Measurements from ENCODE around the gene CYP8B1. TPM values are rescaled to one million over a fixed set of nuclear protein-coding genes. Genes with fewer than 3 reads are reported as not detected.
"Not testable (repeated sequence)": the region's sequence is repeated elsewhere in the genome, so short reads cannot be mapped to it uniquely, and the experiment has no call there.

The CYP8B1 gene
- polyA plus RNA-seq, 3 donors = 0.01 TPM; not detected in 2

DNA sequence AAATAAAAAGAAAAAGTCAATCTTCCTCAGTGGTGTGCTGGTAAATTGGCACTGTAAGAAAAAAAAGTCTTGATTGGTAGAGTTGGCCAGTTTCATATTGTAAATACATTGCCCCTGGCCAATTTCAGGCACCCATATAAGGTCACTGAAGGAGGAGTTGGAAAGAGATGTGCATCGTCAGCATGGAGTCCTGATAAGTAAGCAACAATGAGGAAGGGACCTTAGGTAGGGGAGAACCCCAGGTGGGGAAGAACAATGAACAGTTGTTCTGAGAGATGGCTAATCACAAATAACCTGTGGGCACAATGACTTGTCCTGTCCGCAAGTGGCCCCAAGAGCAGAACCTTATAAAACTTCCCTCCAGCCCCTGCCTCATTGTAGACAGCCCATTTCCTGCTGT lies 8.6 kb upstream of the CYP8B1 start:
- Histone ChIP-seq H3K4me3 (replicated peaks in 1 of 3; ENCODE audit: low read depth in 2 of 3, low read length in 3 of 3) (no peak overlapping the region), H3K27me3 (ENCODE audit: control insufficient read depth in 2 of 2, insufficient read depth in 2 of 2, low read length in 2 of 2) (peaks cover 0 to 10% of the 10 kb centered on the region in 2 donors), H3K79me2 (ENCODE audit: insufficient read depth, low read length) (no peaks in the 10 kb centered on the region), H3K4me2 (replicated peaks; ENCODE audit: extremely low read depth, low read length, poor library complexity, severe bottlenecking) (no peak overlapping the region), H3K9ac (ENCODE audit: insufficient read depth, low read length, poor library complexity, severe bottlenecking) (no peak overlapping the region), H2AFZ (ENCODE audit: insufficient read depth, low read depth, low read length, poor library complexity, severe bottlenecking) (no peak overlapping the region), H4K20me1 (ENCODE audit: insufficient read depth, low read length) (no peaks in the 10 kb centered on the region), H3K4me1 (ENCODE audit: control insufficient read depth in 1 of 2, insufficient read depth in 2 of 2, low read length in 2 of 2) (peaks cover 13 to 14% of the 10 kb centered on the region in 2 donors), H3K9me3 (replicated peaks in 1 of 2; ENCODE audit: control insufficient read depth in 1 of 2, insufficient read depth in 1 of 2, low read length in 2 of 2) (no peaks in the 10 kb centered on the region), H3K36me3 (replicated peaks in 1 of 2; ENCODE audit: control insufficient read depth in 1 of 2, insufficient read depth in 2 of 2, low read length in 2 of 2) (no peaks in the 10 kb centered on the region), H3K27ac (ENCODE audit: low read depth in 1 of 2, low read length in 2 of 2) (no peak overlapping the region)
- WGBS (ENCODE audit: insufficient coverage) = 43% methylated on average over 1 of the region's 2 CpGs
- intact Hi-C loops (cut with micrococcal nuclease) = loop anchor here (2.0 to 5.0 kb wide), 2 partner anchors 102 to 104 kb away; no protein-coding TSS in a partner anchor
- H3K4me3 Mint-ChIP-seq = no peak overlapping the region
- TF ChIP-seq, protein P1, sequence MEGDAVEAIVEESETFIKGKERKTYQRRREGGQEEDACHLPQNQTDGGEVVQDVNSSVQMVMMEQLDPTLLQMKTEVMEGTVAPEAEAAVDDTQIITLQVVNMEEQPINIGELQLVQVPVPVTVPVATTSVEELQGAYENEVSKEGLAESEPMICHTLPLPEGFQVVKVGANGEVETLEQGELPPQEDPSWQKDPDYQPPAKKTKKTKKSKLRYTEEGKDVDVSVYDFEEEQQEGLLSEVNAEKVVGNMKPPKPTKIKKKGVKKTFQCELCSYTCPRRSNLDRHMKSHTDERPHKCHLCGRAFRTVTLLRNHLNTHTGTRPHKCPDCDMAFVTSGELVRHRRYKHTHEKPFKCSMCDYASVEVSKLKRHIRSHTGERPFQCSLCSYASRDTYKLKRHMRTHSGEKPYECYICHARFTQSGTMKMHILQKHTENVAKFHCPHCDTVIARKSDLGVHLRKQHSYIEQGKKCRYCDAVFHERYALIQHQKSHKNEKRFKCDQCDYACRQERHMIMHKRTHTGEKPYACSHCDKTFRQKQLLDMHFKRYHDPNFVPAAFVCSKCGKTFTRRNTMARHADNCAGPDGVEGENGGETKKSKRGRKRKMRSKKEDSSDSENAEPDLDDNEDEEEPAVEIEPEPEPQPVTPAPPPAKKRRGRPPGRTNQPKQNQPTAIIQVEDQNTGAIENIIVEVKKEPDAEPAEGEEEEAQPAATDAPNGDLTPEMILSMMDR (IDR thresholded peaks at IDR 0.05) = no peak
- no peaks in the 10 kb centered on the region for H3K9me3 Mint-ChIP-seq
- no peak overlapping the region for H3K27ac Mint-ChIP-seq
- peaks cover 10% of the 10 kb centered on the region for H3K4me1 Mint-ChIP-seq
- DNase-seq = no peak
- peaks cover 6 to 11% (median 8%) of the 10 kb centered on the region in 3 donors for H3K27me3 Mint-ChIP-seq (ENCODE audit: low read depth in 3 of 3)
- peaks cover 0 to 2% of the 10 kb centered on the region in 2 donors for H3K36me3 Mint-ChIP-seq

GRCh38 chr3:42883251-42883930 lies 7.7 kb upstream of the CYP8B1 start:
- H3K9me3 Mint-ChIP-seq; H3K4me3 Mint-ChIP-seq; H3K27me3 ChIP-seq (ENCODE audit: control insufficient read depth in 2 of 2, insufficient read depth in 2 of 2, low read length in 2 of 2); H3K4me3 ChIP-seq (replicated peaks in 1 of 3; ENCODE audit: low read depth in 2 of 3, low read length in 3 of 3); H3K4me1 Mint-ChIP-seq; H3K27ac ChIP-seq (ENCODE audit: low read depth in 1 of 2, low read length in 2 of 2); H3K9me3 ChIP-seq (replicated peaks in 1 of 2; ENCODE audit: control insufficient read depth in 1 of 2, insufficient read depth in 1 of 2, low read length in 2 of 2); H4K20me1 ChIP-seq (ENCODE audit: insufficient read depth, low read length); H3K79me2 ChIP-seq (ENCODE audit: insufficient read depth, low read length); H3K27ac Mint-ChIP-seq; H3K4me2 ChIP-seq (replicated peaks; ENCODE audit: extremely low read depth, low read length, poor library complexity, severe bottlenecking); H3K36me3 Mint-ChIP-seq; H3K36me3 ChIP-seq (replicated peaks in 1 of 2; ENCODE audit: control insufficient read depth in 1 of 2, insufficient read depth in 2 of 2, low read length in 2 of 2); H2AFZ ChIP-seq (ENCODE audit: insufficient read depth, low read depth, low read length, poor library complexity, severe bottlenecking); H3K9ac ChIP-seq (ENCODE audit: insufficient read depth, low read length, poor library complexity, severe bottlenecking): not testable (repeated sequence)
- peaks cover 13 to 14% of the 10 kb centered on the region in 2 donors for H3K4me1 ChIP-seq (ENCODE audit: control insufficient read depth in 1 of 2, insufficient read depth in 2 of 2, low read length in 2 of 2)
- no CpG with 5 or more reads among the region's 6 CpGs for WGBS (ENCODE audit: insufficient coverage)
- DNase-seq = peak in 1 of 3 donors; percentile 33
- intact Hi-C loops (cut with micrococcal nuclease) = loop anchor here in 1 of 2 donors (5.0 kb wide), 1 partner anchor 101 kb away; no protein-coding TSS in a partner anchor
- peaks cover 6 to 11% (median 8%) of the 10 kb centered on the region in 3 donors for H3K27me3 Mint-ChIP-seq (ENCODE audit: low read depth in 3 of 3)
